T-helper 9 cell (primary cell): ENCODE results near the gene RAB31.

Experiments used
- DNase-seq: peaks from one replicate; pipeline ENCODE4 v3.0.0-alpha.2; 2020

The RAB31 gene

DNA sequence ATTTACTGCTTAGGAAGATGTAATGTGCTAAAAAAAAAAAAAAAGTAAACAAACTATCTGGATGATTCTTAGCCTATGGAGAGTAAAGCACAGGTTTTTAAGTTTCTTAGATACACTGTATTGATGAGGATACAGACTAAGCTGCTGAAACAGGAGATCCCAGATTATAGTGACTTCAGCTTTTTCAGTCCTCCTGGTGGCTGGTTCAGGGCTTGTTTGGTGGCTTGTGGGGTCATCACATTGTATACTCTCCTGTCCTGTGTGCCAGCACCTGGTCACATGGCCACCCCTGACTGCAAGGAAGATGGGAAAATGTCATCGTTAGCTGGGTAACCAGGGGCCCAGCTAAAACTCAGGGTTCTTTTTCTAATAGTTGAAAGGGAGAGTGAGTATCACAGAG, 31.4 kb downstream of the RAB31 start:
- DNase-seq = no peak

GRCh38 chr18:9740071-9740470, 32.0 kb downstream of the RAB31 start:
- DNase-seq = no peak

- no peak for DNase-seq
Observed at GRCh38 chr18:9741406-9741792, 33.3 kb downstream of the RAB31 start.

DNA sequence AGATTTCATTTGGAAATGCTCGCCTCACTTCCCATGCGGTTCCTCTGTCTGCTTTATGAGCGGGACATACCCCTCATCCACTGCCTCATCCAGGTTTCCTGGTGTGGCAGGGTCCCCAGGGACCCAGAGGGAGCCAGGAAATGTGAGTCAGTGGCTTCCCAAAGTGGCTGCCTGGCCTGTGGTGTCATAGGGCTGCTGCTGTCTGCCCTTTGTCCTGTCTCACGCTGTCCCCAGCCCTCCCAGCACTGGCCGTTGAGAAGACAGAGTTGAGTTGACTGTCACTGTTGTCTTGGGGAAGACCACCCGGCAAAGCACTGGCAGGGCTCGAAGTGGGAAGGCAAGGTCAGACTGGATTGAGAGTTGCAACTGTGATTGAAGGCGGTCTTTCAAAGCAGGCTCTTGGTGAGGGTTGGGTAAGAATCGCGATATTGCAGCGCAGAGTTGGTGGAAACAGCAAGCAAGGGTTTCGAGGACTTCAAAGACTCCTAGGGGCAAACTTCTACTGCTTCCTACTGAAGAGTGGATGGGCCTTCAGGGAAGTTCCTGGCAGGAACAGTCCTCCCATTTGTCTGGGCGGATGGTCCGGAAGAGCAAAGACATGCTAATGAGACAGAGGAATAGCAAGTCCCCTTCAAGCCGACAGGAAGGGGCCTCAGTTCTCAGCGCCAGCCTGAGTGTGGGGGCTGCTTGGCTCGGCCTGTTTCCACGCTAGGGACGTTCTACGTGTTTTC, 33.9 kb downstream of the RAB31 start:
- no peak for DNase-seq

GRCh38 chr18:9742524-9743131, 34.5 kb downstream of the RAB31 start:
- no peak for DNase-seq

DNA sequence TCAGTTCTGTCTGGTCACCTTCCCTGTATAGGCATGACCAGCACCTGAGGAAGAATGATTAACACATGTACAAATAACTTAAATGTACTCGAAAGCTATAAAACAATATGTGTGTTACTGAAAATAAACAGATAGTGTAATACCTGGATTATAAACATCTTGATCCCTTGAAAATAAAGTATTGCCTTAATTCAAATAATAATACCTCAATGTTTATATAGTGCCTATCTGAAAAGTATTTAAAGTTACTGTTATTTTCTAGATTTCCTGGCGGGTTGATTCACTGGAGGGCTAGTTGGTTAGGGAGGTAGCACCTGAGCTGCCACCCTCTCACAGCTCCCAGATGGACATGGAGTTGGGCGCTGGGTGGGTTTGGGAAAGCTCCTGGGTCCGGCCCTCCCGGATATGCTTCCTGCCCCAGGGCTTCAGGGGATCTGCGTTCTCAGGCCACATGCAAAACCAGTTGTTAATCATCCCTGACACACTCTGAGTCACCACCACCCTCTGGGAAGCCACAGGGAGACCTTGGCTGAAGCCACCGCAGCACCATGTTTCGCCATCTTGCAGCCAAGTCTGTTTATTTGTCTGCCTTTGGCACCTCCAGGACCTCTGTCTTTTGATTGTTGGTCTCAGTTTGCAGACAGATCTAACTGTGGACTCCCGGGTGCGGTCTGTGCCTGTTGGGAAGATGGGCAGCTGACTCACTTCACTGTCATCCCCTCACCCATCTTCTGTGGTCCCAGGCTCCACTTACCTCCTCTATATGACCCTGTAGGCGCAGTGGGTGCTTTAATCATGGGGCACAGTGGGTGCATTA, 35.3 kb downstream of the RAB31 start:
- no peak for DNase-seq

- no peak for DNase-seq
Observed at GRCh38 chr18:9746958-9747357, 38.9 kb downstream of the RAB31 start.

- no peak for DNase-seq
Observed at GRCh38 chr18:9749611-9750010, 41.5 kb downstream of the RAB31 start.

DNA sequence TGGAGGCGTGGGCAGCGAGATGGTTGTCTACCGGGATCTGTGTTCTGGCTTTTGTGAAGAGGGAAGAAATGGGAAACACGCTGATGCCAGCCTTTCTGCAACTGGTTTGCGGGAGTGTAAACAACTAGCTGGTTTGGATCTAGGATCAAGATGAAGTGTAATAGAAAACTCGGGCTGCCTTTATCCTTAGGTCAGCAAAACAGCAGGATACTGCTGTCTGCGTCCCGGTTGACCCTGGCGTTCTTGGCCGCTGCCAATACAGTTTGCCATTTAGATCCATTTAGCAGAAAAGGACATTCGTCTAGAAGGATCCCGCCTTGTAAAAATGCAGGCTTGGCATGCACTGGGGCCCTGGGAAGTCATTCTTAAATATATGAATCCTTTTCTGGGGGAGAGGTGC, 42.0 kb downstream of the RAB31 start:
- DNase-seq = no peak

GRCh38 chr18:9750606-9751304, 42.7 kb downstream of the RAB31 start:
- DNase-seq = no peak

- DNase-seq = no peak
Observed at GRCh38 chr18:9751371-9752031, 43.4 kb downstream of the RAB31 start.

GRCh38 chr18:9753846-9754245, 45.7 kb downstream of the RAB31 start:
- no peak for DNase-seq

GRCh38 chr18:9755110-9755509, 47.0 kb downstream of the RAB31 start:
- no peak for DNase-seq

- no peak for DNase-seq
Observed at GRCh38 chr18:9755615-9756014, 47.5 kb downstream of the RAB31 start.

- DNase-seq = no peak
Observed at GRCh38 chr18:9756271-9756932, 48.3 kb downstream of the RAB31 start.

- no peak for DNase-seq
Observed at GRCh38 chr18:9756933-9757470, 48.9 kb downstream of the RAB31 start.

GRCh38 chr18:9757827-9758621, 49.9 kb downstream of the RAB31 start:
- no peak for DNase-seq

DNA sequence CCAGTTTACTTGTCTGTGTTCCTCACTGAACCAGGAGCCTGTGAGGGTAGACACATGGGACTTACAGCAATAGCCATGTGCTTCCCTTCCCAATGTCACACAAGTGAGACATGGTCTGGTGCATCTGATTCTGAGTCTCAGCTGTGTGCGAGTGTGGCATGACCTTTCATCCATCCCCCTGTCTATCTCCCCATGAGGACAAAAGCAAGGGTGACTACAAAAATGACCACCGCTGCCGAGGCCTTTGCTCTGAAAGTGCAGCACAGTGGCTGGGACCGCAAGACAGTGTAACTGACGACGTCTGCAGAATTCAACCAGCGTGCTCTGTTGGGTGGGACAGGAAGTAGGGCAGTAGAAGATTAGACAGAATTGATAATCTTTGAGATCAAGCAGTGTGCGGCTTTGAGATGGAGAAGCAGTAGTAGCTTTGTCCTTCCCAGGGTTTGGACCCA, 50.5 kb downstream of the RAB31 start:
- no peak for DNase-seq

DNA sequence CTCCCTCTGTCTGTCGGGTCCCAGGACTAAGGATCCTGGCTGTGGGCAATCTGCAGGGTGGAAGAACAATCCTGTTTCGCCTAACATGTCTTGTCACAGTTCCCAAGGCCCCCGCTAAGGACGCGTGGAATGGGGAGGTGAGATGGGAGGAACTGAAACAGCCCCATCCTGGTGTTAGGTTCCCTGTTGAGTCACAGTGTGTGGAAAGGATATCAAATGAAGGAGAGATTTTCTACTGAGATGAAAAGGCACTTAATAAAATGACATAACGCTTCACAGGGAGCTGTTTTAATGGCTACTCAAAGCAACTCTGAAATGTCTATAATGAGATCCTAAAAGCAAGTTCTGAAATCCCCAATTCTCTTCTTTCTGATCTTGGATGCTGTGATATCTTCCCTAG, 52.5 kb downstream of the RAB31 start:
- DNase-seq = no peak

- no peak for DNase-seq
Observed at GRCh38 chr18:9762526-9762925, 54.4 kb downstream of the RAB31 start.

DNA sequence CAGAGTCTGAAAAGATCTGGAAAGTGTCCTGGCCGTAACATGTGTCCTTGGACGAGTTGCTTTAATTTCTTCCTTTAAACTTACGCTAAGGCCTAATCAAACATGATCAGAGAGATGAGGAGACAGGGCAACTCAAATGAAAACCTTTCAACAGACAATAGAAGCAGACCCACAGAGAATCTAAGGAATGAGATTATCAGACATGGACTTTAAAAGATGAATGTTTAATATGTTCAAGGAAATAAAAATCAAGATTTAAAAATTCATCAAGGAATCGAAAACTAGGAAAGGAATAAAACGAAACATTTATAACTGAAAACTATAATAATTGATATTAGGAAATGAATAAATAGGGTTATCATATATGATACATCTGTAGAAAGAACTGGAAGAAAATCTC, 55.1 kb downstream of the RAB31 start:
- no peak for DNase-seq
